Stimulated activated CD8-positive, alpha-beta memory T cell treated with anti-CD3 and anti-CD28 coated beads, Interleukin-15, amount 100 ng/mL, for 48 hours (primary cell): ENCODE measurements around the gene ZNF175.

ENCODE experiments used
- DNase-seq, 2 donors: peaks; one replicate each; pipeline ENCODE4 v3.0.0-alpha.2; 2020; ENCODE audit warnings: low read depth in 2 of 2

ZNF175 gene

GRCh38 chr19:51570962-51571575 is at the start of gene ZNF175:
TSS of gene ZNF175 (plus strand) at chr19:51571283. CDS start at chr19:51573330, 2,047 bp downstream.
- peak; percentile 78 to 83 for DNase-seq

GRCh38 chr19:51521357-51521756 is 49.7 kb upstream of the ZNF175 start:
- no peak for DNase-seq

- no peak for DNase-seq
Observed at GRCh38 chr19:51521781-51522180, 49.3 kb upstream of the ZNF175 start.

- DNase-seq: no peak
Observed at GRCh38 chr19:51524666-51525264, 46.3 kb upstream of the ZNF175 start.

GRCh38 chr19:51525651-51526050 is 45.4 kb upstream of the ZNF175 start:
- no peak for DNase-seq

- no peak for DNase-seq
Observed at GRCh38 chr19:51529301-51529700, 41.8 kb upstream of the ZNF175 start.

GRCh38 chr19:51530616-51531015 is 40.5 kb upstream of the ZNF175 start:
- DNase-seq: no peak

GRCh38 chr19:51531349-51532315 is 39.5 kb upstream of the ZNF175 start, which contains the start of gene SIGLEC6:
TSS of gene SIGLEC6 (minus strand) at chr19:51531670. CDS start at chr19:51531648, 22 bp downstream.
- DNase-seq: peak in 1 of 2 donors; percentile 22

GRCh38 chr19:51535535-51535934 is 35.5 kb upstream of the ZNF175 start:
- no peak for DNase-seq

GRCh38 chr19:51539821-51540366 is 31.2 kb upstream of the ZNF175 start:
- DNase-seq: no peak

- no peak for DNase-seq
Observed at GRCh38 chr19:51541458-51542357, 29.4 kb upstream of the ZNF175 start.

GRCh38 chr19:51542699-51543098 is 28.4 kb upstream of the ZNF175 start:
- DNase-seq: no peak

- no peak for DNase-seq
Observed at GRCh38 chr19:51544038-51544437, 27.0 kb upstream of the ZNF175 start.

GRCh38 chr19:51546107-51546649 is 24.9 kb upstream of the ZNF175 start:
- no peak for DNase-seq

- DNase-seq: peak; percentile 14 to 36
Observed at GRCh38 chr19:51546650-51547396, 24.3 kb upstream of the ZNF175 start.

- no peak for DNase-seq
Observed at GRCh38 chr19:51547397-51548212, 23.5 kb upstream of the ZNF175 start.

- no peak for DNase-seq
Observed at GRCh38 chr19:51548213-51548651, 22.9 kb upstream of the ZNF175 start.

- no peak for DNase-seq
Observed at GRCh38 chr19:51548891-51549305, 22.2 kb upstream of the ZNF175 start.
